ENCODE results near the gene KATNAL1. TPM values are rescaled to one million over a fixed set of nuclear protein-coding genes. Genes with fewer than 3 reads are reported as not detected.
"Not testable (repeated sequence)": the region's sequence is repeated elsewhere in the genome, so short reads cannot be mapped to it uniquely, and the experiment has no call there.

KATNAL1 gene
- total RNA-seq, 1 donor from 2014 or later: 51.4 TPM

DNA sequence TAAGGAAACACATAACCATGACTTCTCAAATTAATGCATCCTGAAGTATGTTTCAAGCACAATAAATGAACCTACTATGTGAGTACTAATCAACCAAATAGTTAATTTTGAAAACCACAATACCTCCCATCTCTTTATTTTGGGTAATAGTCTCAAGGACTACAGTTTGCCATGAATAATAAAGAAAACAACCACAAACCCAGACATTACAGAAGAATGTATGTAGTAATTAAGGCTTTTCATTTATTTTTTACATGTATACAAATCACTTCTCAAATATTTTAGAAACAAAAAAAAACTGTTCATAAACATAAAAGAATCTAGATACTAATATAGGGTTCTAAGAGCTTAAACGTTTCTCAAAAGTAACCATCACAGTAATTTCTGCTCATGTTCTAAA, 6.8 kb downstream of the KATNAL1 start:
- FAIRE-seq: no peak
- no peak for DNase-seq (ENCODE audit: low spot score in 2 of 2)

DNA sequence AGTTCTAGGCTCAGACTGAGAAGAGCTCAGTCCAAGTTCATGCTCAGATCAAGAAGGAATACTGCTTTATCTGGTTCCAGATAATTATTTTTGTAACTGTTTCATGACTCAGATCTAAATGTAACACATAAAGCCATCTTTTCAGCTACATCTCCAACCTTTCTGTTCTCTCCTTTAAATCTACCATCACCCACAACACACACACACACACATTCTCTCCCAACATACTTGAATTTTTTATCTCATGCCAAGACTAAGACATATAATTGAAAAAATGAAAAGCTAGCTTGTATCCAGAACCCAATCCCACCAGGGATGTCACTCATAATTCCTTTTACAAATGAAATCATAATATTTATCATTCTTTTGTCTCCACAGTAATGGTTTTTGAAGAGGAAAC, 7.6 kb downstream of the KATNAL1 start:
- DNase-seq (ENCODE audit: low spot score in 2 of 2): no peak
- FAIRE-seq: no peak

DNA sequence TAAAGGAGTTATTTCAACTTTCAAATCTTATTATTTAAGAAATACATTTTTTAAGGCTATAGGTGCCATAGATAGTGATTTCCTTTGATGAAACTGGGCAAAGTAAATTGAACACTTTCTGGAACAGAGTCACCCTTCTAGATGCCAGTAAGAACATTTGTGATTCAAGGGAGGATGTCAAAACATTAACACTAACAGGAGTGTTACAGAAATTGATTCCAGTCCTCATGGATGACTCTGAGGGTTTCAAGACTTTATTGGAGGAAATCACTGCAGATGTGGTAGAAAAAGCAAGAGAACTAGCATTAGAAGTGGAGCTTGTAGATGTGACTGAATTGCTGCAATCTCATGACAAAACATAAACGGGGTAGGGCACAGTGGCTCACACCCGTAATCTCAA, 12.2 kb downstream of the KATNAL1 start:
- DNase-seq (ENCODE audit: low spot score in 2 of 2): no peak
- FAIRE-seq: no peak

DNA sequence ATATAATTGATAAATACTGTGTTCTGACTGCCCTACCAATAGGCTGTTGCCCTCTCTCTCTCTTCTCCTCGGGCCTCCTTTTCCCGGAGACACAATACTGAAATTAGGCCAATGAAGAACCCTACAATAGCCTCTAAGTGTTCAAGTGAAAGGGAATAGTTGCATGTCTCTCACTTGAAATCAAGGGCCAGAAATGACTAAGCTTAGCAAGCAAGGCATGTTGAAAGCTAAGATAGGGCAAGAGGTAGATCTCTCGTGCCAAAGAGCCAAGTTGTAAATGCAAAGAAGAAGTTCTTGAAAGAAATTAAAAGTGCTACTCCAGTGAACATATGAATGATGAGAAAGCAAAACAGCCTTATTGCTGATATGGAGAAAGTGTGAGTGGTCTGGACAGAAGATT, 13.3 kb downstream of the KATNAL1 start:
- no peak for FAIRE-seq

DNA sequence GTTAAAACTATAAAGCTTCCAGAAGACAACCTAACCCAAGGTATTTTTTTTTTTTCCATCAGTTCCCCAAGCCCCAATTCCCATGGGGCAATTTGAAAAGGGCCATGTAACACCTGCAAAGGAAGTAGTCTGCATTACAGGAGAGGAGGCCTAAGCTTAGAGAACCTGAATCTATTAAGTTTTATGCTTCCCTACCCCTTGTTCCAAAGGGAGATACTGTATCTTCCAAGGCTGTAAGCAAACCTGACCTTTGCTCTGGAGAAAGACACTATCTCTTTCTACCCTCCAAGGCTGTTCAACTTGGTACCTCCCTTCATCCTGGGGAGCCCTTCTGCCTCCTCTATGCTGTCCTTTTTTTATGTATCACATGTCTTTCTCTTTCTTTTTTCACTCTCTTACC, 15.0 kb downstream of the KATNAL1 start:
- FAIRE-seq: no peak

More for the DNA sequence above, 13.3 kb downstream of the KATNAL1 start:
- no peak for DNase-seq (ENCODE audit: low spot score in 2 of 2)

DNA sequence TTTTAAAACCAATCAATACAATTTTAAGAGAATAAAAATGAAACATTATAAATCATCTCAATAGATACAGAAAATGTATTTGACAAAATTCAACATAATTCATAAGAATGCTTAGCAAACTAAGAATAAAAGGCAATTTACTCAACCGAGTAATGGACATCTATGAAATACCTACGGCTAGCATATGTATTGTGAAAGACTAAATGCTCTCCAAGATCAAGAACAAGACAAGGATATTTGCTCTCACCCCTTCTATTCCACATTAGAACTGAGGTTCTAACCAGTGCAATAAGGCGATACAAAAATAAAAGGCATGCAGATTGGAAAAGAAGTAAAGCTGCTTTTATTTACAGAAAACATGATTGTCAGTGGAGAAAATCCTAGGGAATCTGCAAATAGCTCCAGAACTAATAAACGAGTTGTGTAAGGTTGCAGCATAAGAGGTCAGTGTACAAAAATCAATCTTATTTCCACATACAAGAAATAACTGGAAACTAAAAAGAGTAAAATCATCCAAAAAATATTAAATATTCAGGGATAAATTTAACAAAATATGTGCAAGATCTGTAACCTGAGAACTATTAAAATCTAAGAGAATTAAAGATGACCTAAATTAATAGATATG, 16.4 kb downstream of the KATNAL1 start:
- FAIRE-seq (peak; percentile 64), DNase-seq (ENCODE audit: low spot score in 2 of 2) (no peak)

More for the DNA sequence above, 15.0 kb downstream of the KATNAL1 start:
- DNase-seq (ENCODE audit: low spot score in 2 of 2): no peak

DNA sequence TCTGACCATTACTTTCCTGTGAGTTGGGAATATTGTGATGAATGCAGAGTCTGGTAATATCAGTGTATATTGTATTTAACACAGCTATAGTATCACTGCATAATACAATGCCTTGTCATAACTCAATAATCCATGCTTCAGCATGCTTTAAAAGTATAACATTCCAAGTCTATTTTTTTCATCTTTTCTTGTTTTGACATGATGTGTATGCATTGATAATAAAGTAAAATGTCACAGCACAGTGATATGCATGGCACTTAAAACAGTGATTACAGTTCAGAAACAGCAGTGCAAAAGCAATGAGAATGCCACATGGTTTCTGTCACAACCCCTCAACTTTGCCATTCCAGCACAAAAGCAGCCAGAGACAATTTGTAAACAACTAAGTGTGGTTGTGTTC, 17.8 kb downstream of the KATNAL1 start:
- DNase-seq (ENCODE audit: low spot score in 2 of 2) (no peak), FAIRE-seq (no peak)

DNA sequence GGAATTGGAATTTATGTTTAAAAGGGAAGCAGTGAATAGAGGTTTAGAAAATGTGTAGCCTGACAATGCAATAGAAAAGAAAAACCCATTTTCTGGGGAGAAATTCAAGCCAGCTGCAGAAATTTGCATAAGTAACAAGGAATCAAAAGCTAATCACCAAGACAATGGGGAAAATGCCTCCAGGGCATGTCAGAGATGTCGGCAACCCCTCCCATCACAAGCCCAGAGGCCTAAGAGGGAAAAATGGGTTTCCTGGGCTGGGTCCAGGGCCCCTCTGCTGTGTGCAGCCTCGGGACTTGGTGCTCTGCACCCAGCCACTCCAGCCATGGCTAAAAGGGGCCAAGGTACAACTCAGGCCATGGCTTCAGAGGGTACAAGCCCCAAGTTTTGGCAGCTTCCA, 21.3 kb downstream of the KATNAL1 start:
- FAIRE-seq; DNase-seq (ENCODE audit: low spot score in 2 of 2): not testable (repeated sequence)

DNA sequence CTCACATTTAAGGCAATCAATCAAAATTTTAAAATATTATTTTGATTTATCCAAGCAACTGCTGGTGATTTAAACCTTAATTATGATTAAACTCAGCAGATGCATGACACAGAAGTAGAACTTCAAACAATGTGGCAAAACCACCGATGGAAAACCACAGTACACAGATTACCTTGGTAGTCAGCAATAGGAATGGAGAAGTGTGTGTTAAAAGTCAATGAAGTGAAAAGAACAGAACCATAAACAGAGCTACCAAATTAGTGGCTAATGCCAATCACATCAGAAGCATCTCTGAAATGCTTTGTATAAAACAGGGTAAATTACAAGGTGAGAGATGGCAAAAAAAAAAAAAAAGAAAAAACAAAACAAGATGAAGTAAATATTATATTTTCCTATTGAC, 31.2 kb downstream of the KATNAL1 start:
- FAIRE-seq: peak; percentile 19
- DNase-seq (ENCODE audit: low spot score in 2 of 2): no peak

DNA sequence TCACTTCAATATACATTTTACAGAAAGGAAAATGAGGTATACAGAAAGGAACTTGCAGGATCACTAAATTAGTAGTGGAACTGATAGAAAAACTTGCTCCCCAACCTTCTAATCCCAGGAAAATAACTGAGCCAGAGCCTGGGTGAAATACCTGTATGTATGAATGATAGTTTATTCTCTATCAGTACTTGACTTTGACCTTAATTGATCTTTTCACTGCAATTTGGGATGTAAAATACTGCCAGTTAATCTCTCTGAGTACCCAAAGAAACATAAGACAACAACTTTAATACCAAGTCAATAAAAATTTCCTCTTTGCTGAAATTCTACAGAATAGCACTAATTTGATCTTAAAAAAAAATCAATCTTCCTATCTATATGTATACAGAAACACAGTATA, 33.3 kb downstream of the KATNAL1 start:
- FAIRE-seq (no peak), DNase-seq (ENCODE audit: low spot score in 2 of 2) (no peak)

DNA sequence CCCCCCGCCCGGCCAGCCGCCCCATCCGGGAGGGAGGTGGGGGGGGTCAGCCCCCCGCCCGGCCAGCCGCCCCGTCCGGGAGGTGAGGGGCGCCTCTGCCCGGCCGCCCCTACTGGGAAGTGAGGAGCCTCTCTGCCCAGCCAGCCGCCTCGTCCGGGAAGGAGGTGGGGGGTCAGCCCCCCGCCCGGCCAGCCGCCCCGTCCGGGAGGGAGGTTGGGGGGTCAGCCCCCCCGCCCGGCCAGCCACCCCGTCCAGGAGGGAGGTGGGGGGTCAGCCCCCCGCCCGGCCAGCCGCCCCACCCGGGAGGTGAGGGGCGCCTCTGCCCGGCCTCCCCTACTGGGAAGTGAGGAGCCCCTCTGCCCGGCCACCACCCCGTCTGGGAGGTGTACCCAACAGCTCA, 37.3 kb downstream of the KATNAL1 start:
- FAIRE-seq: not testable (repeated sequence)

DNA sequence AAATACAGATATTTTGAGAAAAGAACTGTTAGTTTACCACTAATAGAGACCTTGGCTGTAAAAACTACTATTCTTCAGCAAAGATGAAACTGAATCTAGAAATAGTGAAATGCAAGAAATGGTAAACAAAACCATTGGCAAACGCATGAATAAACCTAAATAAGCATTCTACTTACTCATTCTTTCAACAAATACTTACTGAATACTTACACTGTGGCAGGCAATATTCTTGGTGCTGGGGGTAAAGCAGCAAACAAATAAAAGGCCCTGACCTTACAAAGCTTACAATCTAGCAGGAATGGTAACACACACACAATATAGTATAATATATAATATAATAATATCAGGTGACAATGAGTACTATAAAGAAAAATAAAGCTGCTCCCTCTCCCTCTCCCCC, 38.7 kb downstream of the KATNAL1 start:
- FAIRE-seq (no peak), DNase-seq (ENCODE audit: low spot score in 2 of 2) (no peak)

More for the DNA sequence above, 37.3 kb downstream of the KATNAL1 start:
- not testable (repeated sequence) for DNase-seq (ENCODE audit: low spot score in 2 of 2)

DNA sequence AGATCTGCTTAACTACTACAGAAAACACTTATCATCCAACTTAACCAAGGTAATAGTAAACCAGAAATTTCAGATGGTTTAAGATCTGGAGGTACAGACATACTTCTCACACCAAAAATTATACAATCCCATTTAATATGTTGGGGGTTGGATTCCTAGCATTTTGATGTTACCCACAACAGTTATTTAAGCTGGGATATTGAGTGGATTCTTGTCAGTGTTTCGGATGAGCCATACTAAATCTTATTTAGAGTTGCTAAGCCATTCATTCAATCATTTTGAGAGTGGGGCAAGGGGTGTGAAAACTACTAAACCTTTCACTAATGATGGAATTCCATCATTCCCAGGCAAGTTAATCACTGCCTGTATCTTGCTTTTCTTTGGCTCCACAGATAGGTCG, 40.6 kb downstream of the KATNAL1 start:
- FAIRE-seq (no peak), DNase-seq (ENCODE audit: low spot score in 2 of 2) (no peak)

DNA sequence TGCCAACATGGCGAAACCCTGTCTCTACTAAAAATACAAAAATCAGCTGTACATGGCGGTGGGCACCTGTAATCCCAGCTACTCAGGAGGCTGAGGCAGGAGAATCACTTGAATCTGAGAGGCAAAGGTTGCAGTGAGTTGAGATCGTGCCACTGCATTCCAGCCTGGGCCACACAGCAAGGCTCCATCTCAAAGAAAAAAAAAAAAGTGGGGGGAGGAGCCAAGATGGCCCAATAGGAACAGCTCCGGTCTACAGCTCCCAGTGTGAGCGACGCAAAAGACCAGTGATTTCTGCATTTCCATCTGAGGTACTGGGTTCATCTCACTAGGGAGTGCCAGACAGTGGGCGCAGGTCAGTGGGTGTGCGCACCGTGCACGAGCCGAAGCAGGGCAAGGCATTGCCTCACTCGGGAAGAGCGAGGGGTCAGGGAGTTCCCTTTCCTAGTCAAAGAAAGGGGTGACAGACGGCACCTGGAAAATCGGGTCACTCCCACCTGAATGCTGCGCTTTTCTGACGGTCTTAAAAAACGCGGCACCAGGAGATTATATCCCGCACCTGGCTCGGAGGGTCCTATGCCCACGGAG, 48.1 kb downstream of the KATNAL1 start:
- DNase-seq (ENCODE audit: low spot score in 2 of 2); FAIRE-seq: not testable (repeated sequence)

DNA sequence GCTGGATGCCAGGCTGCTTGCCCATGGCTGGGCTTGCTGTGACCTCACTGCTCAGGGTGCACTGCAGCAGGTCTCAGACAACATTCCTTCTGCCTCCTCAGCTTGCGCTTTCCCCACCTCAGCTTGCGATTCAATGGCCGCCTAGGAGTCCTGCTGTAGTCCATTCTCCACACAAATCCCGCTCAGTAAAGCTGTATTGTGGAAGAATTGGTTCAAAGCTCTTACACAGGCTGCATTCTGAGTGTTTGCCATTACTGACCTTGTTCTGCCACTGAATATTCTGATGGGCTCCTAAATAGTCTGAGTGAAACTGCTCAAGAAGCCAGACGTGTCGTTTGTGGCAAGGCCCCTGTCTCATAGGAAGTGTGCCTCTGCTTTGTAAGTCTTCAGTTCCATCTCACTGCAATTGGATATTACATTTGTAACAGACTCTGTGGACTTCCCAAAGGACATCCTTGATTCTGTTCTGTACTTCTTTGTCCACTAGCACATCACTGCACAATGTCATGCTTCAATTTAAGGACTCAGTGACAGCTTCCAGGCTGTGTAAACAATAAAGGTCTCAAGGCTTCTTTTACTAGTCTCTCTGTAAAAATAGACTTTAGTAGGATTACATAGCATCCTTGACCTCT, 49.8 kb downstream of the KATNAL1 start:
- no peak for FAIRE-seq
- DNase-seq (ENCODE audit: low spot score in 2 of 2): peak in 1 of 2 donors; percentile 7

DNA sequence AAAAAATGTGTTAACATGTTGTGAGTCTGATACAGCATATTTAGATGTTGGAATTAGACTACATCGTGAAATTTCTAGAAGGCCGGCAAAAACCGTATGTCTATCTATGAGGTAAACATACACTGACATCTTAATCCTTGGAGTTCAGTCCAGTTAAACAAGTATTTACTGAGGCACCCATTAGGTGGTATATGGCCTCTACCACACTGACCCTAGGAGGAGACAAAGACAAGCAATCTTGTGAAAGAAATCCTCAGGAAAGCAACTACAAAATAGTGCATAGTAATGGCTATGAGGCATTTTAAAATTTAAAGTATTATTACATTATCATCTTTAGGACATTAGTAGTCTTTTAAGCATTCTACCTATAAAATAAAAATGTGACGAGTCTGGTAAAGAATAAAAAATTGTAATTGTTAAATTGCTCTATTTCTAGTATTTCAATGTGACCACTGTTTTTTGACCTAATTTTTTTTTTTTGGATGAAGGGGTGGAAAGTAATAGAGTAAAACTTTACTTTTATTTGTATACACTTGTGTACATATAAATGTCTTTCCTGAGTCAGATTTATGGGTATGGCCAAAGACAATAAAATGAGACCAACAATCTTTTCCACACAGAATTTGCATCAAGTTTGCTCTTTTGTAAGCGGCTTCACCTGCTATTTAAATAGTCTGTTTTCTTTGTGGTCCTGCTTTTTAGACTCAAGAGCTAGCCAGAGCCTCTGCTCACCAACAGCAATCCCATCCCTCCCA, 50.5 kb downstream of the KATNAL1 start:
- no peak for DNase-seq (ENCODE audit: low spot score in 2 of 2)
- peak; percentile 58 for FAIRE-seq

DNA sequence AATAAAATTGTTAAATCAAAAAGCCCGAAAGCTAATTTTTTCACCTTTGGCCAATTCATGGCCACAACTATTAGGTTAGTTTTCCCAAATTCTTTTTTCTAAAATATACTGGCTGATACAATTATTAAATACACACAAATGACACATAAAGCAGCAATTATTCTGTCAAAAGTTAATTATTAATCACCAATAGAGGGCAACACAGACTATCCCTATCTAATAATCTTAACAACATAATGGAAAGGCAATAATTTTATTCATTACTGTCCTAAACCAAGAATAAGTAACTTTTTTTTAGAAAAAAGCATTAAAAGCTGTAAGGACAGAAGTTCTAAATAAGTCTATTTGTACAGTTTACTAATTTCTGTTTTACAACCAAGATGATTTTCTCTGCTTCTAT, 51.7 kb downstream of the KATNAL1 start:
- DNase-seq (ENCODE audit: low spot score in 2 of 2) (no peak), FAIRE-seq (peak; percentile 89)

DNA sequence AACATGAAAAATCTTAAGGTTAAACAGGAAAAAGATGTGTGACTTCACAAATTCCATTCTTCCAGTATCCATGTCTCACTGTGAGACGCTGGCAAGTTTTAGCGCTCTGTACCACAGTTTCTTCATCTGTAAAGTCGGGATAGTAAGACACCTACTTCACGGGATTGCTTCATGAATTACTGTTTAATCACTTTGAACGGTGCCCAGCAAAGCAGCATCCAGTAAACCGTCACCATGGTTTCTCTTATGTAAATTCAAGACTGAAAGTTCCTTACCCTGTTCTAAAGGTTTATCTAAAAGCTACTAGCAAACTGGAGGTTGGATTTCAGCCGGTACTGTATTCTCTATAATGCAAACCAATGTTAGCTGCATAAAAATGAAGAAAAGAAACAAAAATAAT, 53.5 kb downstream of the KATNAL1 start:
- FAIRE-seq (no peak), DNase-seq (ENCODE audit: low spot score in 2 of 2) (no peak)

DNA sequence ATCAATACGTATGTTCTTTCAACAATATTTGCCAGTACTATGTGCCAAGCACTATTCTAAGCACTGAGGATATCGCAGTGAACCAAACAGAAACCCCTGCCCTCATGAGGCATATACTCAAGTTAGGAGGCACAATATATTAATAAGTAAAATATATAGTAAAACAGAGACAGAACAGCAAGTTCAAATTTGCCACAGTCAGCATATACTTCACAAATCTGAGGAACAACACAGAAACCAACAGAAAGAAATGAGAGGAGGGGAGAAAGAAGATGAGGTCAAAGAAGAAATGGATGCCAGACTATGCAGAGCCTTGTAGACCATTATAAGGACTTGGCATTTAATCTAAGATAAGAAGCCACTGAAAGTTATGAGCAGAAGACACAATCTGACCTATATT, 59.9 kb downstream of the KATNAL1 start:
- no peak for FAIRE-seq
- DNase-seq (ENCODE audit: low spot score in 2 of 2): no peak

DNA sequence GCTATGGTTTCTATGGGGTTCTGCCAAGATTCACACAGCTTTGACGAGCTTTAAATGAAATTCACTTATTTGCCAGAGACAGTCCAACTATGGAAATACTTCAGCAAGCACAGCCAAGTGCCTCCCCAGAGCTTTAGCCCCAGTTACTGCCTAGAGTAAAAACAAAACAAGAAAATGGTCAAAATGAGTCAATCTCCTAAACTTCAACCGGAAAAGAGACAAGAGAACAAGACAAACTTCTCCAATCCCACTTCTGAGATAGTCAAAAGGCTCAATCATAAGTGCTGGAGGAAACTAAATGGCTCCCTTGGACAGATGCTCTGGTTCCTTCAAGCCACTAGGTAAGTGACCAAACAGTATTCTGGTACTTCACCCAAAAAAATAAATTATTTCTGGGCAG, 65.8 kb downstream of the KATNAL1 start:
- FAIRE-seq (no peak), DNase-seq (ENCODE audit: low spot score in 2 of 2) (no peak)

DNA sequence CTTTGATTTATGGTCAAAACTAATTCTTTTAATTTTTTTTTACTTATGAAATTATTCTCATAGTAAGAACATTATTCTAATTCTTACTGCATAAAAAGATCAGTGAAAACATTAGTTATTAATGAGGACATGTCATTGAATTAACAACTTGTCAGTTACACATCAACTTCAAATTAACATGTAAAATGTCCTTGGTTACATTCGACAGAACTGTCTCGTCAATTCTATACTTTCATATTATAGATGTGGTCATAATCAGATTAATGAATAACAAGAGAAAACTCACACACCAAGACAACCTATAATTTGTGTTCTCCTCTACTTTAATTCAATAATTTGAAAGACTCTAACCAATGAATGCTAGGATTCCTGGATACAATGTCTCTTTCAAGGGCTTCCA, 66.7 kb downstream of the KATNAL1 start:
- DNase-seq (ENCODE audit: low spot score in 2 of 2) (no peak), FAIRE-seq (no peak)

All from frontal cortex (tissue), 4 donors.